Measurements from ENCODE around the gene ERC1.

Gene ERC1

GRCh38 chr12:1465990-1466389, 475.0 kb downstream of the ERC1 start:
- Histone ChIP-seq H3K4me1 (ENCODE audit: low read length) (no peaks in the 10 kb centered on the region), H3K9ac (ENCODE audit: low read length) (no peak overlapping the region), H3K9me3 (replicated peaks; ENCODE audit: insufficient read depth, low read length) (no peaks in the 10 kb centered on the region), H3K79me2 (ENCODE audit: low read length) (no peaks in the 10 kb centered on the region), H3K27ac (ENCODE audit: low read length) (no peak overlapping the region), H3K4me2 (ENCODE audit: low read depth, low read length) (no peak overlapping the region), H3K9me2 (replicated peaks; ENCODE audit: insufficient read depth, low read length) (no peaks in the 10 kb centered on the region), H3K4me3 (ENCODE audit: low read length) (no peak overlapping the region), H3K27me3 (replicated peaks; ENCODE audit: insufficient read depth, low read length) (no peaks in the 10 kb centered on the region), H2AFZ (ENCODE audit: low read length) (no peak overlapping the region), H3F3A (ENCODE audit: insufficient read depth, low read length) (no peaks in the 10 kb centered on the region), H3K36me3 (replicated peaks; ENCODE audit: insufficient read depth, low read length) (no peaks in the 10 kb centered on the region), H4K20me1 (ENCODE audit: insufficient read depth, low read length) (no peaks in the 10 kb centered on the region)
- DNase-seq: no peak
- TF ChIP-seq CTCF (IDR thresholded peaks at IDR 0.05; ENCODE audit: low read length) (no peak), EZH2phosphoT487 (IDR thresholded peaks at IDR 0.05; ENCODE audit: low read length) (no peak), EZH2 (optimal IDR thresholded peaks at IDR 0.05; ENCODE audit: low read depth, low read length) (no peak)

- Histone ChIP-seq H2AFZ (ENCODE audit: low read length) (no peak overlapping the region), H3K36me3 (replicated peaks; ENCODE audit: insufficient read depth, low read length) (no peaks in the 10 kb centered on the region), H3K27ac (ENCODE audit: low read length) (no peak overlapping the region), H3K9ac (ENCODE audit: low read length) (no peak overlapping the region), H3K27me3 (replicated peaks; ENCODE audit: insufficient read depth, low read length) (no peaks in the 10 kb centered on the region), H3K9me2 (replicated peaks; ENCODE audit: insufficient read depth, low read length) (no peaks in the 10 kb centered on the region), H4K20me1 (ENCODE audit: insufficient read depth, low read length) (no peaks in the 10 kb centered on the region), H3K79me2 (ENCODE audit: low read length) (no peaks in the 10 kb centered on the region), H3K4me1 (ENCODE audit: low read length) (no peaks in the 10 kb centered on the region), H3F3A (ENCODE audit: insufficient read depth, low read length) (no peaks in the 10 kb centered on the region), H3K9me3 (replicated peaks; ENCODE audit: insufficient read depth, low read length) (no peaks in the 10 kb centered on the region), H3K4me3 (ENCODE audit: low read length) (no peak overlapping the region), H3K4me2 (ENCODE audit: low read depth, low read length) (no peak overlapping the region)
- DNase-seq: no peak
- TF ChIP-seq EZH2phosphoT487 (IDR thresholded peaks at IDR 0.05; ENCODE audit: low read length) (no peak), CTCF (IDR thresholded peaks at IDR 0.05; ENCODE audit: low read length) (no peak), EZH2 (optimal IDR thresholded peaks at IDR 0.05; ENCODE audit: low read depth, low read length) (no peak)
Observed at GRCh38 chr12:1466481-1467154, 475.6 kb downstream of the ERC1 start.

GRCh38 chr12:1467710-1468109, 476.7 kb downstream of the ERC1 start:
- Histone ChIP-seq H3K27ac (ENCODE audit: low read length) (no peak overlapping the region), H3K9me3 (replicated peaks; ENCODE audit: insufficient read depth, low read length) (no peaks in the 10 kb centered on the region), H3F3A (ENCODE audit: insufficient read depth, low read length) (no peaks in the 10 kb centered on the region), H3K9me2 (replicated peaks; ENCODE audit: insufficient read depth, low read length) (no peaks in the 10 kb centered on the region), H3K9ac (ENCODE audit: low read length) (no peak overlapping the region), H3K4me1 (ENCODE audit: low read length) (no peaks in the 10 kb centered on the region), H3K36me3 (replicated peaks; ENCODE audit: insufficient read depth, low read length) (no peaks in the 10 kb centered on the region), H2AFZ (ENCODE audit: low read length) (no peak overlapping the region), H3K27me3 (replicated peaks; ENCODE audit: insufficient read depth, low read length) (no peaks in the 10 kb centered on the region), H4K20me1 (ENCODE audit: insufficient read depth, low read length) (no peaks in the 10 kb centered on the region), H3K4me3 (ENCODE audit: low read length) (no peak overlapping the region), H3K79me2 (ENCODE audit: low read length) (no peaks in the 10 kb centered on the region), H3K4me2 (ENCODE audit: low read depth, low read length) (no peak overlapping the region)
- no peak for DNase-seq
- TF ChIP-seq CTCF (IDR thresholded peaks at IDR 0.05; ENCODE audit: low read length): no peak
- TF ChIP-seq EZH2phosphoT487 (IDR thresholded peaks at IDR 0.05; ENCODE audit: low read length): no peak
- no peak for TF ChIP-seq EZH2 (optimal IDR thresholded peaks at IDR 0.05; ENCODE audit: low read depth, low read length)

Measured in MM.1S (cell line).